Tibial nerve (tissue), 4 donors: ENCODE data around the gene F10.
"Not testable (repeated sequence)": the region's sequence is repeated elsewhere in the genome, so short reads cannot be mapped to it uniquely, and the experiment has no call there.

ENCODE experiments used
- EP300 ChIP-seq, 2 donors: sonication (generic); formaldehyde crosslinking; IDR thresholded peaks; one replicate each; pipeline ENCODE4 v1.6.1; 2017; ENCODE audit warnings: antibody characterized with exemption in 2 of 2, mild to moderate bottlenecking in 1 of 2
- POLR2A ChIP-seq, 2 donors: fragments of 450-650 bp; IDR thresholded peaks; one replicate each; pipeline ENCODE4 v1.6.1; 2017; ENCODE audit warnings: antibody characterized with exemption in 2 of 2, mild to moderate bottlenecking in 2 of 2, moderate library complexity in 2 of 2
- TF ChIP-seq, protein P1 (sequence below), 5 experiments: fragments of 200-600 bp in 3 of 5; fragments of 450-650 bp in 2 of 5; sonication (generic) in 3 of 5; IDR thresholded peaks; one replicate each; pipeline ENCODE4 v1.5.1; 2016 to 2019; ENCODE audit warnings: antibody characterized with exemption in 5 of 5, mild to moderate bottlenecking in 3 of 5, moderate library complexity in 2 of 5

DNA sequence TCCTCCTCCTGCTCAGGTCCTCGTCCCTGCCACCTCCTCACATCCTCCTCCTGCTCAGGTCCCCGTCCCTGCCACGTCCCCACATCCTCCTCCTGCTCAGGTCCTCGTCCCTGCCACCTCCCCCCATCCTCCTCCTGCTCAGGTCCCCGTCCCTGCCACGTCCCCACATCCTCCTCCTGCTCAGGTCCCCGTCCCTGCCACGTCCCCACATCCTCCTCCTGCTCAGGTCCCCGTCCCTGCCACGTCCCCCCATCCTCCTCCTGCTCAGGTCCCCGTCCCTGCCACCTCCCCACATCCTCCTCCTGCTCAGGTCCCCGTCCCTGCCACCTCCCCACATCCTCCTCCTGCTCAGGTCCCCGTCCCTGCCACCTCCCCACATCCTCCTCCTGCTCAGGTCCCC, 39.4 kb downstream of the F10 start:
- TF ChIP-seq POLR2A, EP300 (IDR thresholded peaks at IDR 0.05): not testable (repeated sequence)
- TF ChIP-seq, protein P1, sequence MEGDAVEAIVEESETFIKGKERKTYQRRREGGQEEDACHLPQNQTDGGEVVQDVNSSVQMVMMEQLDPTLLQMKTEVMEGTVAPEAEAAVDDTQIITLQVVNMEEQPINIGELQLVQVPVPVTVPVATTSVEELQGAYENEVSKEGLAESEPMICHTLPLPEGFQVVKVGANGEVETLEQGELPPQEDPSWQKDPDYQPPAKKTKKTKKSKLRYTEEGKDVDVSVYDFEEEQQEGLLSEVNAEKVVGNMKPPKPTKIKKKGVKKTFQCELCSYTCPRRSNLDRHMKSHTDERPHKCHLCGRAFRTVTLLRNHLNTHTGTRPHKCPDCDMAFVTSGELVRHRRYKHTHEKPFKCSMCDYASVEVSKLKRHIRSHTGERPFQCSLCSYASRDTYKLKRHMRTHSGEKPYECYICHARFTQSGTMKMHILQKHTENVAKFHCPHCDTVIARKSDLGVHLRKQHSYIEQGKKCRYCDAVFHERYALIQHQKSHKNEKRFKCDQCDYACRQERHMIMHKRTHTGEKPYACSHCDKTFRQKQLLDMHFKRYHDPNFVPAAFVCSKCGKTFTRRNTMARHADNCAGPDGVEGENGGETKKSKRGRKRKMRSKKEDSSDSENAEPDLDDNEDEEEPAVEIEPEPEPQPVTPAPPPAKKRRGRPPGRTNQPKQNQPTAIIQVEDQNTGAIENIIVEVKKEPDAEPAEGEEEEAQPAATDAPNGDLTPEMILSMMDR (IDR thresholded peaks at IDR 0.05): not testable (repeated sequence)
